H1 (cell line): ENCODE measurements around the gene IRS1. TPM values are rescaled to one million over a fixed set of nuclear protein-coding genes. Genes with fewer than 3 reads are reported as not detected.

Experiments used
- EZH2 ChIP-seq: fragments of 200-600 bp; sonication (generic); IDR thresholded peaks from 2 replicates; pipeline ENCODE4 v1.7.1; 2012; ENCODE audit warnings: low read depth, mild to moderate bottlenecking, moderate library complexity, low read length, inconsistent platforms; ENCODE audit not compliant: severe bottlenecking
- FOSL1 ChIP-seq: IDR thresholded peaks from 2 replicates; pipeline ENCODE4 v1.6.1; 2011; ENCODE audit warnings: mild to moderate bottlenecking, low read depth, low read length, moderate library complexity; ENCODE audit not compliant: insufficient read depth
- JUND ChIP-seq: IDR thresholded peaks from 2 replicates; pipeline ENCODE4 v1.6.1; 2011; ENCODE audit warnings: mild to moderate bottlenecking, improper control_type of control experiment, low read length
- YY1 ChIP-seq: IDR thresholded peaks from 2 replicates; pipeline ENCODE4 v1.6.1; 2011; ENCODE audit warnings: low read depth, mild to moderate bottlenecking, low read length
- ZNF274 ChIP-seq: IDR thresholded peaks from 2 replicates; pipeline ENCODE4 v1.7.0; 2012; ENCODE audit warnings: low read length, borderline replicate concordance; ENCODE audit errors: extremely low read depth
- polyA plus RNA-seq, 7 experiments: library from polyadenylated mRNA; depleted of rRNA in 3 of 7; stranded (reverse) in 5 of 7; unstranded in 2 of 7; fragments of >200 nt in 5 of 7; fragments of 200-250 nt in 2 of 7; gene quantifications; 1 replicate in 5 of 7; 2 replicates in 1 of 7; 4 replicates in 1 of 7; pipeline versions ENCODE4 v1.2.1 to v1.2.3, GENCODE V29; 2011 to 2013; ENCODE audit warnings: missing spikeins in 2 of 7, mixed read lengths in 2 of 7
- total RNA-seq: library from RNA; stranded (reverse); fragmentation: NEBNext Ultra II Directional; extraction: Animal tissue kit (Norgen Biotek cat#: 25700); gene quantifications from 2 replicates; pipeline ENCODE4 v1.2.1, GENCODE V29; 2021

The IRS1 gene
- total and polyA plus RNA-seq, 2 of the 8 experiments (the other 6 are each of a cell fraction or from before 2014, with no cell fraction given) = 9.1 to 26.9 TPM

DNA sequence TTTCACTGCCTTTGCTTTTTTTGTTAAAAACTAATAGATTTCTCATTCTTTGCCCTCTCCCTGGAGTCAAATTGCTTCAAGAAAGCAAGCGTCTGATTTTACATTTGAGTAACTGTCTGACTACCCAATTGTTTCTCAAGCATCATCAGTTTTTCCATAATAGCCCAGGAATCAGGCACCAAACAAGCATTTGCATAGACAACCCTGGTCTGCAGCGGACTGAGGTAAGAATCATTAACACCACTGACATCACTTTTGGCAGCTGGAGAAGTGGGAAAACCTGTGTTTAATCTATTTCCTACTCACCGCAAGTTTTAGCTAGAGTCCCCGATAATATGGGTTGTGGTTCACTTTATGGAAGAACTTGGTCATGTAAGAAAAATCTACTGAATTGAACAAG, 55.7 kb downstream of the IRS1 start (continued):
- TF ChIP-seq EZH2 (no peak), FOSL1 (no peak), JUND (no peak), ZNF274 (no peak), YY1 (no peak)
